ENCODE data around the gene FLCN.
A peak's percentile ranks its signal among the peaks of the same experiment; 100 is the strongest.
"Not testable (repeated sequence)": the region's sequence is repeated elsewhere in the genome, so short reads cannot be mapped to it uniquely, and the experiment has no call there.

FLCN gene

GRCh38 chr17:17191961-17192381, 45.0 kb downstream of the FLCN start:
- TF ChIP-seq POLR2A (IDR thresholded peaks at IDR 0.05; ENCODE audit: low read depth, low read length), result no peak
- no peak for FAIRE-seq
- DNase-seq (ENCODE audit: insufficient read length, low spot score), result no peak

- no peak for TF ChIP-seq POLR2A (IDR thresholded peaks at IDR 0.05; ENCODE audit: low read depth, low read length)
- FAIRE-seq, result no peak
Observed at GRCh38 chr17:17191346-17191792, 45.6 kb downstream of the FLCN start.

GRCh38 chr17:17190188-17190587, 46.8 kb downstream of the FLCN start:
- DNase-seq (ENCODE audit: insufficient read length, low spot score), result no peak
- no peak for TF ChIP-seq POLR2A (IDR thresholded peaks at IDR 0.05; ENCODE audit: low read depth, low read length)
- no peak for FAIRE-seq

More at GRCh38 chr17:17191346-17191792, 45.6 kb downstream of the FLCN start:
- peak; percentile 73 for DNase-seq (ENCODE audit: insufficient read length, low spot score)

- no peak for DNase-seq (ENCODE audit: insufficient read length, low spot score)
- TF ChIP-seq POLR2A (IDR thresholded peaks at IDR 0.05; ENCODE audit: low read depth, low read length), result no peak
- no peak for FAIRE-seq
Observed at GRCh38 chr17:17189559-17189958, 47.4 kb downstream of the FLCN start.

GRCh38 chr17:17188586-17188985, 48.4 kb downstream of the FLCN start:
- TF ChIP-seq POLR2A (IDR thresholded peaks at IDR 0.05; ENCODE audit: low read depth, low read length), result no peak
- no peak for FAIRE-seq

GRCh38 chr17:17186551-17187505, 50.1 kb downstream of the FLCN start:
- no peak for TF ChIP-seq POLR2A (IDR thresholded peaks at IDR 0.05; ENCODE audit: low read depth, low read length)
- DNase-seq (ENCODE audit: insufficient read length, low spot score) (no peak), FAIRE-seq (no peak)

More at GRCh38 chr17:17188586-17188985, 48.4 kb downstream of the FLCN start:
- DNase-seq (ENCODE audit: insufficient read length, low spot score), result no peak

GRCh38 chr17:17186051-17186450, 50.9 kb downstream of the FLCN start:
- no peak for TF ChIP-seq POLR2A (IDR thresholded peaks at IDR 0.05; ENCODE audit: low read depth, low read length)
- no peak for DNase-seq (ENCODE audit: insufficient read length, low spot score)
- FAIRE-seq, result no peak

- not testable (repeated sequence) for DNase-seq (ENCODE audit: insufficient read length, low spot score); FAIRE-seq
Observed at GRCh38 chr17:17184985-17185757, 51.8 kb downstream of the FLCN start.

- FAIRE-seq (no peak), DNase-seq (ENCODE audit: insufficient read length, low spot score) (no peak)
- TF ChIP-seq POLR2A (IDR thresholded peaks at IDR 0.05; ENCODE audit: low read depth, low read length), result no peak
Observed at GRCh38 chr17:17183744-17184143, 53.2 kb downstream of the FLCN start.

GRCh38 chr17:17182598-17183136, 54.3 kb downstream of the FLCN start:
- DNase-seq (ENCODE audit: insufficient read length, low spot score) (no peak), FAIRE-seq (no peak)
- TF ChIP-seq POLR2A (IDR thresholded peaks at IDR 0.05; ENCODE audit: low read depth, low read length), result no peak

GRCh38 chr17:17181666-17182597, 55.0 kb downstream of the FLCN start:
- TF ChIP-seq POLR2A (IDR thresholded peaks at IDR 0.05; ENCODE audit: low read depth, low read length), result no peak
- FAIRE-seq, result no peak
- DNase-seq (ENCODE audit: insufficient read length, low spot score), result no peak

- FAIRE-seq, result no peak
- no peak for TF ChIP-seq POLR2A (IDR thresholded peaks at IDR 0.05; ENCODE audit: low read depth, low read length)
- no peak for DNase-seq (ENCODE audit: insufficient read length, low spot score)
Observed at GRCh38 chr17:17180741-17181525, 56.0 kb downstream of the FLCN start.

Measured in H54 (cell line).